Gastrocnemius medialis (tissue), 4 donors: ENCODE data around the gene KRT8.
"Not testable (repeated sequence)": the region's sequence is repeated elsewhere in the genome, so short reads cannot be mapped to it uniquely, and the experiment has no call there.

ENCODE experiments used
- CTCF ChIP-seq, 5 experiments: fragments of 450-650 bp in 3 of 5; fragments of 200-600 bp in 2 of 5; sonication (generic) in 2 of 5; IDR thresholded peaks in 4 of 5; conservative IDR thresholded peaks in 1 of 5; 1 replicate in 4 of 5; 2 replicates in 1 of 5; pipeline ENCODE4 v1.5.1; 2016 to 2019; ENCODE audit warnings: antibody characterized with exemption in 5 of 5, mild to moderate bottlenecking in 3 of 5, moderate library complexity in 3 of 5
- POLR2A ChIP-seq, 2 donors: fragments of 450-650 bp; IDR thresholded peaks; one replicate each; pipeline ENCODE4 v1.6.1; 2017; ENCODE audit warnings: antibody characterized with exemption in 2 of 2, mild to moderate bottlenecking in 2 of 2, moderate library complexity in 2 of 2

- not testable (repeated sequence) for TF ChIP-seq POLR2A (IDR thresholded peaks at IDR 0.05); CTCF (IDR thresholded peaks at IDR 0.05 in 4 of 5, conservative IDR thresholded peaks at IDR 0.05 in 1 of 5)
Observed at GRCh38 chr12:52880499-52880898, 24.4 kb downstream of the KRT8 start.
